ES-I3 (cell line): ENCODE measurements around the gene MACROD2.
"Not testable (repeated sequence)": the region's sequence is repeated elsewhere in the genome, so short reads cannot be mapped to it uniquely, and the experiment has no call there.

ENCODE experiments used
- H3K36me3 ChIP-seq: 2 replicates; pipeline ENCODE4 v1.6.1; 2013; ENCODE audit warnings: mild to moderate bottlenecking, low read length, control low read depth, moderate library complexity; ENCODE audit not compliant: insufficient read depth
- H3K4me1 ChIP-seq: 2 replicates; pipeline ENCODE4 v1.6.1; 2013; ENCODE audit warnings: mild to moderate bottlenecking, control low read depth, low read length; ENCODE audit not compliant: insufficient read depth
- H3K9ac ChIP-seq: 2 replicates; pipeline ENCODE4 v1.6.1; 2013; ENCODE audit warnings: low read depth, mild to moderate bottlenecking, low read length, moderate library complexity
- H3K9me3 ChIP-seq: 2 replicates; pipeline ENCODE4 v1.6.1; 2013; ENCODE audit warnings: mild to moderate bottlenecking, low read length, moderate library complexity; ENCODE audit not compliant: control insufficient read depth, insufficient read depth

Gene MACROD2

GRCh38 chr20:14030991-14031390 lies 35.7 kb downstream of the MACROD2 start:
- no peaks in the 10 kb centered on the region for H3K4me1 ChIP-seq
- H3K9me3 ChIP-seq: no peaks in the 10 kb centered on the region
- H3K36me3 ChIP-seq: no peaks in the 10 kb centered on the region
- H3K9ac ChIP-seq: no peak overlapping the region

GRCh38 chr20:14033310-14033709 lies 38.0 kb downstream of the MACROD2 start:
- no peaks in the 10 kb centered on the region for H3K4me1 ChIP-seq
- H3K9ac ChIP-seq: no peak overlapping the region
- no peaks in the 10 kb centered on the region for H3K9me3 ChIP-seq
- no peaks in the 10 kb centered on the region for H3K36me3 ChIP-seq

- Histone ChIP-seq H3K9ac (no peak overlapping the region), H3K36me3 (no peaks in the 10 kb centered on the region), H3K9me3 (no peaks in the 10 kb centered on the region), H3K4me1 (no peaks in the 10 kb centered on the region)
Observed at GRCh38 chr20:14036567-14036966, 41.3 kb downstream of the MACROD2 start.

GRCh38 chr20:14044712-14045276 lies 49.5 kb downstream of the MACROD2 start:
- not testable (repeated sequence) for H3K4me1 ChIP-seq, H3K9ac ChIP-seq, H3K9me3 ChIP-seq, H3K36me3 ChIP-seq

GRCh38 chr20:14046534-14046933 lies 51.2 kb downstream of the MACROD2 start:
- Histone ChIP-seq H3K36me3 (no peaks in the 10 kb centered on the region), H3K9me3 (0 out of 2 replicates have a peak, but pooled peaks cover 2% of the 10 kb centered on the region), H3K9ac (no peak overlapping the region), H3K4me1 (no peaks in the 10 kb centered on the region)

GRCh38 chr20:14049111-14049510 lies 53.8 kb downstream of the MACROD2 start:
- Histone ChIP-seq H3K4me1 (no peaks in the 10 kb centered on the region), H3K9ac (no peak overlapping the region), H3K9me3 (no peaks in the 10 kb centered on the region), H3K36me3 (no peaks in the 10 kb centered on the region)

GRCh38 chr20:14051454-14051853 lies 56.1 kb downstream of the MACROD2 start:
- Histone ChIP-seq H3K9ac (no peak overlapping the region), H3K9me3 (no peaks in the 10 kb centered on the region), H3K4me1 (no peaks in the 10 kb centered on the region), H3K36me3 (no peaks in the 10 kb centered on the region)

- Histone ChIP-seq H3K9me3 (no peaks in the 10 kb centered on the region), H3K9ac (no peak overlapping the region), H3K36me3 (no peaks in the 10 kb centered on the region), H3K4me1 (no peaks in the 10 kb centered on the region)
Observed at GRCh38 chr20:14055127-14055742, 59.9 kb downstream of the MACROD2 start.

- Histone ChIP-seq H3K9me3 (no peaks in the 10 kb centered on the region), H3K4me1 (peaks cover 6% of the 10 kb centered on the region; the same call in 1 of the 2 replicates), H3K9ac (no peak overlapping the region), H3K36me3 (no peaks in the 10 kb centered on the region)
Observed at GRCh38 chr20:14062171-14062570, 66.9 kb downstream of the MACROD2 start.

GRCh38 chr20:14062786-14063185 lies 67.5 kb downstream of the MACROD2 start:
- no peaks in the 10 kb centered on the region for H3K36me3 ChIP-seq
- H3K4me1 ChIP-seq: peaks cover 6% of the 10 kb centered on the region; the same call in 1 of the 2 replicates
- H3K9me3 ChIP-seq: no peaks in the 10 kb centered on the region
- no peak overlapping the region for H3K9ac ChIP-seq

- Histone ChIP-seq H3K9ac (no peak overlapping the region), H3K9me3 (no peaks in the 10 kb centered on the region), H3K36me3 (no peaks in the 10 kb centered on the region), H3K4me1 (peaks cover 6% of the 10 kb centered on the region; the same call in 1 of the 2 replicates)
Observed at GRCh38 chr20:14064333-14064732, 69.0 kb downstream of the MACROD2 start.

GRCh38 chr20:14064921-14065320 lies 69.6 kb downstream of the MACROD2 start:
- Histone ChIP-seq H3K4me1 (peaks cover 6% of the 10 kb centered on the region; the same call in 1 of the 2 replicates), H3K9me3 (no peaks in the 10 kb centered on the region)

GRCh38 chr20:14065774-14066173 lies 70.5 kb downstream of the MACROD2 start:
- no peaks in the 10 kb centered on the region for H3K36me3 ChIP-seq
- H3K9me3 ChIP-seq: no peaks in the 10 kb centered on the region
- no peak overlapping the region for H3K9ac ChIP-seq
- peaks cover 6% of the 10 kb centered on the region; the same call in 1 of the 2 replicates for H3K4me1 ChIP-seq

More at GRCh38 chr20:14064921-14065320, 69.6 kb downstream of the MACROD2 start:
- Histone ChIP-seq H3K36me3 (no peaks in the 10 kb centered on the region), H3K9ac (no peak overlapping the region)

GRCh38 chr20:14067603-14068002 lies 72.3 kb downstream of the MACROD2 start:
- Histone ChIP-seq H3K9ac (no peak overlapping the region; the same call in 1 of the 2 replicates), H3K36me3 (no peaks in the 10 kb centered on the region), H3K4me1 (no peaks in the 10 kb centered on the region), H3K9me3 (no peaks in the 10 kb centered on the region)

- Histone ChIP-seq H3K4me1 (no peaks in the 10 kb centered on the region), H3K36me3 (no peaks in the 10 kb centered on the region), H3K9me3 (no peaks in the 10 kb centered on the region), H3K9ac (no peak overlapping the region)
Observed at GRCh38 chr20:14069796-14070195, 74.5 kb downstream of the MACROD2 start.
